ENCODE measurements around the gene PHF20. TPM values are rescaled to one million over a fixed set of nuclear protein-coding genes. Genes with fewer than 3 reads are reported as not detected.

The PHF20 gene
- total and polyA plus RNA-seq, 2 of the 13 experiments (the other 11 are each of a cell fraction or from before 2014, with no cell fraction given): 22.8 to 34.1 TPM

- TF ChIP-seq ZNF563 (CRISPR knock-in tag; IDR thresholded peaks at IDR 0.05) (peak; percentile 79), ZNF567 (CRISPR knock-in tag; IDR thresholded peaks at IDR 0.05; ENCODE audit: borderline replicate concordance) (peak; percentile 63; the same call in 1 of the 2 replicates), ZSCAN5A (CRISPR knock-in tag; IDR thresholded peaks at IDR 0.05; ENCODE audit: borderline replicate concordance) (peak; percentile 98), HOXA9 (CRISPR knock-in tag; IDR thresholded peaks at IDR 0.05; ENCODE audit: borderline replicate concordance) (peak; percentile 97), MYNN (CRISPR knock-in tag; IDR thresholded peaks at IDR 0.05; ENCODE audit: low read depth) (peak; percentile 97), MLXIP (CRISPR knock-in tag; IDR thresholded peaks at IDR 0.05; ENCODE audit: borderline replicate concordance) (peak; percentile 90), SAP130 (CRISPR knock-in tag; IDR thresholded peaks at IDR 0.05; ENCODE audit: low read depth) (peak; percentile 85), ZNF552 (CRISPR knock-in tag; IDR thresholded peaks at IDR 0.05; ENCODE audit: borderline replicate concordance) (peak; percentile 74), KLF15 (CRISPR knock-in tag; IDR thresholded peaks at IDR 0.05; ENCODE audit: borderline replicate concordance) (no peak; the same call in 1 of the 2 replicates), TOPORS (CRISPR knock-in tag; IDR thresholded peaks at IDR 0.05) (peak; percentile 97; the same call in 1 of the 2 replicates), ZNF629 (CRISPR knock-in tag; conservative IDR thresholded peaks at IDR 0.05) (peak; percentile 12), TFAP4 (IDR thresholded peaks at IDR 0.05; ENCODE audit: borderline replicate concordance, low read depth) (peak; percentile 58; the same call in 1 of the 2 replicates), PRPF4 (IDR thresholded peaks at IDR 0.05; ENCODE audit: low read depth, low read length, poor library complexity, severe bottlenecking) (no peak), NFE2 (CRISPR knock-in tag; IDR thresholded peaks at IDR 0.05) (peak; percentile 50), ZNF7 (CRISPR knock-in tag; IDR thresholded peaks at IDR 0.05) (no peak), ZBTB10 (CRISPR knock-in tag; IDR thresholded peaks at IDR 0.05; ENCODE audit: borderline replicate concordance) (peak; percentile 91; the same call in 1 of the 2 replicates), ZNF20 (CRISPR knock-in tag; IDR thresholded peaks at IDR 0.05) (no peak), PCBP1 (IDR thresholded peaks at IDR 0.05; ENCODE audit: borderline replicate concordance, low read depth, low read length) (0 out of 2 replicates have a peak, but pooled peaks have one; percentile 37), MED8 (CRISPR knock-in tag; IDR thresholded peaks at IDR 0.05; ENCODE audit: insufficient replicate concordance) (no peak), ZNF605 (CRISPR knock-in tag; IDR thresholded peaks at IDR 0.05) (peak; percentile 98), RBFOX2 (IDR thresholded peaks at IDR 0.05; ENCODE audit: low read depth, low read length) (peak; percentile 93)
Observed at GRCh38 chr20:35771689-35772562, at the start of gene PHF20 (continued).
